CD14-positive monocyte (primary cell): ENCODE measurements around the gene ARFGEF2. TPM values are rescaled to one million over a fixed set of nuclear protein-coding genes. Genes with fewer than 3 reads are reported as not detected.

Source experiments
- DNase-seq, 3 donors: peaks; one replicate each; pipeline ENCODE4 v3.0.0-alpha.2; 2011 to 2022
- H2AFZ ChIP-seq: 2 replicates; pipeline ENCODE4 v1.6.0; 2012; ENCODE audit warnings: mild to moderate bottlenecking, low read depth, low read length, inconsistent platforms; ENCODE audit not compliant: insufficient read depth, poor library complexity, severe bottlenecking
- H3K27ac ChIP-seq, 2 donors: 1 replicate in 1 of 2; 2 replicates in 1 of 2; pipeline ENCODE4 v1.5.1; 2012 to 2013; ENCODE audit warnings: low read length in 2 of 2, control low read depth in 1 of 2, inconsistent platforms in 1 of 2, low read depth in 1 of 2, mild to moderate bottlenecking in 1 of 2
- H3K27me3 ChIP-seq, 2 donors: one replicate each; pipeline versions ENCODE4 v1.6.0 to v1.6.1; 2011 to 2013; ENCODE audit warnings: low read length in 2 of 2; ENCODE audit not compliant: control insufficient read depth in 2 of 2, insufficient read depth in 2 of 2
- H3K36me3 ChIP-seq, 2 donors: replicated peaks in 1 of 2; 1 replicate in 1 of 2; 2 replicates in 1 of 2; pipeline versions ENCODE4 v1.5.1 to v1.6.1; 2012 to 2013; ENCODE audit warnings: low read length in 2 of 2, control low read depth in 1 of 2, inconsistent platforms in 1 of 2, mild to moderate bottlenecking in 1 of 2; ENCODE audit not compliant: insufficient read depth in 2 of 2, control insufficient read depth in 1 of 2
- H3K4me1 ChIP-seq, 2 donors: 1 replicate in 1 of 2; 2 replicates in 1 of 2; pipeline versions ENCODE4 v1.5.1 to v1.6.1; 2012 to 2013; ENCODE audit warnings: low read length in 2 of 2, control low read depth in 1 of 2, inconsistent platforms in 1 of 2, mild to moderate bottlenecking in 1 of 2, moderate library complexity in 1 of 2; ENCODE audit not compliant: insufficient read depth in 2 of 2, control insufficient read depth in 1 of 2
- H3K4me2 ChIP-seq: replicated peaks from 2 replicates; pipeline ENCODE3; 2012; ENCODE audit warnings: low read length, moderate library complexity, mild to moderate bottlenecking; ENCODE audit not compliant: poor library complexity, severe bottlenecking; ENCODE audit errors: extremely low read depth
- H3K4me3 ChIP-seq, 3 experiments: fragments of 200-600 bp in 1 of 3; sonication (generic) in 1 of 3; replicated peaks in 1 of 3; 1 replicate in 2 of 3; 2 replicates in 1 of 3; pipeline ENCODE4 v1.5.1; 2011 to 2013; ENCODE audit warnings: low read length in 3 of 3, mild to moderate bottlenecking in 3 of 3, control low read depth in 2 of 3, low read depth in 2 of 3, inconsistent platforms in 1 of 3, moderate library complexity in 1 of 3
- H3K79me2 ChIP-seq: 2 replicates; pipeline ENCODE4 v1.6.0; 2012; ENCODE audit warnings: mild to moderate bottlenecking, control low read depth, inconsistent platforms, low read length, moderate library complexity; ENCODE audit not compliant: insufficient read depth
- H3K9ac ChIP-seq: 2 replicates; pipeline ENCODE4 v1.6.0; 2017; ENCODE audit warnings: low read length, mild to moderate bottlenecking; ENCODE audit not compliant: insufficient read depth, poor library complexity, severe bottlenecking
- H3K9me3 ChIP-seq, 2 donors: replicated peaks in 1 of 2; 1 replicate in 1 of 2; 2 replicates in 1 of 2; pipeline versions ENCODE4 v1.5.1 to v1.6.1; 2012 to 2013; ENCODE audit warnings: low read length in 2 of 2, control low read depth in 1 of 2; ENCODE audit not compliant: control insufficient read depth in 1 of 2, insufficient read depth in 1 of 2
- H4K20me1 ChIP-seq: 2 replicates; pipeline ENCODE4 v1.6.0; 2012; ENCODE audit warnings: mild to moderate bottlenecking, low read length, control low read depth, moderate library complexity; ENCODE audit not compliant: insufficient read depth
- H3K27ac Mint-ChIP-seq, 7 donors: one replicate each; pipeline ENCODE4 v1.8.0; 2020; ENCODE audit warnings: mild to moderate bottlenecking in 7 of 7, mixed read lengths in 7 of 7, moderate library complexity in 6 of 7, inconsistent platforms in 2 of 7
- H3K27me3 Mint-ChIP-seq, 3 donors: one replicate each; pipeline ENCODE4 v1.8.0; 2021 to 2022; ENCODE audit warnings: low read depth in 3 of 3, mild to moderate bottlenecking in 3 of 3, mixed read lengths in 3 of 3, moderate library complexity in 3 of 3, inconsistent platforms in 1 of 3
- H3K36me3 Mint-ChIP-seq, 2 donors: one replicate each; pipeline ENCODE4 v1.8.0; 2020; ENCODE audit warnings: mixed read lengths in 2 of 2, inconsistent platforms in 1 of 2, mild to moderate bottlenecking in 1 of 2
- H3K4me1 Mint-ChIP-seq: one replicate; pipeline ENCODE4 v1.8.0; 2020; ENCODE audit warnings: mild to moderate bottlenecking, mixed read lengths
- H3K4me3 Mint-ChIP-seq, 2 donors: one replicate each; pipeline ENCODE4 v1.8.0; 2020; ENCODE audit warnings: mild to moderate bottlenecking in 2 of 2, mixed read lengths in 2 of 2, moderate library complexity in 1 of 2
- H3K9me3 Mint-ChIP-seq, 7 donors: one replicate each; pipeline ENCODE4 v1.8.0; 2020 to 2022; ENCODE audit warnings: mixed read lengths in 7 of 7, mild to moderate bottlenecking in 6 of 7, moderate library complexity in 6 of 7, inconsistent platforms in 2 of 7
- WGBS: methylation state at CpG from one replicate; pipeline ENCODE4 v1.1.5; 2013; ENCODE audit warnings: missing lambda C conversion rate; ENCODE audit not compliant: insufficient coverage; 5-methylcytosine and 5-hydroxymethylcytosine counted together
- intact Hi-C, 2 donors: fragments of 100-400 bp; cut with micrococcal nuclease; formaldehyde crosslinking; loops; one replicate each; pipeline versions ENCODE4 v1.15.0 to v1.15.1; 2023
- polyA plus RNA-seq, 3 donors: library from polyadenylated mRNA; depleted of rRNA in 1 of 3; unstranded in 2 of 3; stranded (reverse) in 1 of 3; fragments of 300-500 nt in 2 of 3; fragments of >200 nt in 1 of 3; fragmentation: Illumina TruSeq in 2 of 3; gene quantifications; 1 replicate in 2 of 3; 2 replicates in 1 of 3; pipeline ENCODE4 v1.2.3, GENCODE V29; 2012 to 2021
- TF ChIP-seq, protein P1 (sequence below): fragments of 200-600 bp; IDR thresholded peaks from one replicate; pipeline ENCODE4 v1.8.0; 2022; ENCODE audit warnings: antibody characterized with exemption, mild to moderate bottlenecking

Gene ARFGEF2
- polyA plus RNA-seq, 3 donors, result 4.6 to 10.9 (median 5.5) TPM

DNA sequence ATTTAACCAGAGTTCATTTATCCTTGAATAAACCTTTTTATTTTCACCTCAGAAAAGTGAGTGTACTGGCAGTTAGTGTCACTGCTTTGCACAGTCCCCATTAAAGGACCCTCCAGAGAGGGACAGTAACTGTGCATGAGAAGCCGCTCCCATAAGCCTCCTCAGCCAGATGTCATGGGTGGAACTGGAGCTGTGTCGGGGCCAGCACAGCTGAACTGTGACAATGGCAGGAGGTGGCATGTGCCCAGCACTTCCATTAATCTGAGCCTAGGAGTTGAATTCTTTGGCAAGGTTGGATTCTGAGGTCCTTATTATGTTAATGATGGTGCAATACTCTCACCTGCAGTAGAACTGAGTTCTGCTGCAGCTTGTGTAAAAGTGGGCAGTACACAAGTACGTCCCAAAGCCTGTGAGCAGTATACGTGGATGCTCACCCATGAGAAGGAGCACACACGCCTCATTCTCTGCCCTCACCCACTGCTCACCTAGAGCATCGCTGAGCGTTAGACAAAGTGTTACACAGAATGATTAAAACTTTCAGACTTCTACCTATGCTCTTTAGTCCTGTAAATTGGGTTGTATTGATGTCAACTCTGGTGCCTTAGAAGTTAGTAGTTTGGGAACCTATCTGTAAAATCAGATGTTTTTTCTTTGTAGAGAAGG, 112.7 kb downstream of the ARFGEF2 start:
- H3K27ac ChIP-seq, result no peak overlapping the region
- H3K36me3 ChIP-seq, result peaks cover 40 to 66% of the 10 kb centered on the region in 2 donors
- H3K9me3 ChIP-seq, result no peaks in the 10 kb centered on the region
- peaks cover 0 to 2% (median 0%) of the 10 kb centered on the region in 3 donors for H3K27me3 Mint-ChIP-seq
- no peak overlapping the region for H3K4me2 ChIP-seq
- no peak overlapping the region for H3K9ac ChIP-seq
- peaks cover 24% of the 10 kb centered on the region in 2 donors for H3K4me1 ChIP-seq
- no peaks in the 10 kb centered on the region for H3K9me3 Mint-ChIP-seq
- 100% methylated on average over 4 of the region's 7 CpGs for WGBS
- no peak overlapping the region for H3K4me3 ChIP-seq
- no peak overlapping the region for H2AFZ ChIP-seq
- no peak overlapping the region for H3K27ac Mint-ChIP-seq
- no peaks in the 10 kb centered on the region for H4K20me1 ChIP-seq
- no peaks in the 10 kb centered on the region for H3K79me2 ChIP-seq
- peaks cover 23% of the 10 kb centered on the region for H3K4me1 Mint-ChIP-seq
- DNase-seq, result no peak
- no peaks in the 10 kb centered on the region for H3K27me3 ChIP-seq
- peaks cover 48 to 63% of the 10 kb centered on the region in 2 donors for H3K36me3 Mint-ChIP-seq
- intact Hi-C loops, result no loop called here
- TF ChIP-seq, protein P1, sequence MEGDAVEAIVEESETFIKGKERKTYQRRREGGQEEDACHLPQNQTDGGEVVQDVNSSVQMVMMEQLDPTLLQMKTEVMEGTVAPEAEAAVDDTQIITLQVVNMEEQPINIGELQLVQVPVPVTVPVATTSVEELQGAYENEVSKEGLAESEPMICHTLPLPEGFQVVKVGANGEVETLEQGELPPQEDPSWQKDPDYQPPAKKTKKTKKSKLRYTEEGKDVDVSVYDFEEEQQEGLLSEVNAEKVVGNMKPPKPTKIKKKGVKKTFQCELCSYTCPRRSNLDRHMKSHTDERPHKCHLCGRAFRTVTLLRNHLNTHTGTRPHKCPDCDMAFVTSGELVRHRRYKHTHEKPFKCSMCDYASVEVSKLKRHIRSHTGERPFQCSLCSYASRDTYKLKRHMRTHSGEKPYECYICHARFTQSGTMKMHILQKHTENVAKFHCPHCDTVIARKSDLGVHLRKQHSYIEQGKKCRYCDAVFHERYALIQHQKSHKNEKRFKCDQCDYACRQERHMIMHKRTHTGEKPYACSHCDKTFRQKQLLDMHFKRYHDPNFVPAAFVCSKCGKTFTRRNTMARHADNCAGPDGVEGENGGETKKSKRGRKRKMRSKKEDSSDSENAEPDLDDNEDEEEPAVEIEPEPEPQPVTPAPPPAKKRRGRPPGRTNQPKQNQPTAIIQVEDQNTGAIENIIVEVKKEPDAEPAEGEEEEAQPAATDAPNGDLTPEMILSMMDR, result no peak
- H3K4me3 Mint-ChIP-seq, result no peak overlapping the region

DNA sequence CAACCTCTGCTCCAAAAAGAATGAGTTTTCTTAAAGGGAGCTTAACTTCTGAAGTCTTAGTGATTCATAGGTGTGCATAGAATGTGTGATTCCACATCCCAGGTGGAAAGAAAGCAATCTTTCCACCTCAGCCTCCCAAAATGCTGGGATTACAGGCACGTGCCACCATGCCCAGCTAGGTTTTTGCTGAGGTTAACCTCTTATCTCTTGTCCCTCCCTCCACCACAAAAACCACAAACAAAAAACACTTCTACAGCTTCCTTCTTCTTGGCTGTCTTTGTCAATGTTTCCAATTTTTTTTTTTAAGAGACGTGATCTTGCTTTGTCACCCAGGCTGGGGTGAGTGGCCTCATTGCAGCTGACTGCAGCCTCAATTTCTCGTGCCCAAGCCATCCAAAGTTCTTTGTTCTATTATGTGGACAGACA, 116.5 kb downstream of the ARFGEF2 start:
- Histone ChIP-seq H3K4me2 (peak overlapping the region; percentile 51), H4K20me1 (no peaks in the 10 kb centered on the region), H3K4me3 (peak overlapping the region in 1 of 3 experiments; percentile 53), H3K4me1 (peaks cover 26 to 29% of the 10 kb centered on the region in 2 donors), H3K36me3 (peaks cover 21 to 33% of the 10 kb centered on the region in 2 donors), H3K27ac (peak overlapping the region; percentile 47 to 73), H3K9me3 (no peaks in the 10 kb centered on the region), H3K79me2 (no peaks in the 10 kb centered on the region), H3K9ac (peak overlapping the region; percentile 11), H2AFZ (peak overlapping the region; percentile 1), H3K27me3 (no peaks in the 10 kb centered on the region)
- DNase-seq, result peak; percentile 53 to 58 (median 54)
- 0% methylated on average over 3 of the region's 3 CpGs for WGBS
- intact Hi-C loops, result no loop called here
- TF ChIP-seq, protein P1, result no peak
- H3K27me3 Mint-ChIP-seq, result peaks cover 0 to 2% (median 1%) of the 10 kb centered on the region in 3 donors
- H3K4me3 Mint-ChIP-seq, result peak overlapping the region; percentile 53 to 73
- H3K36me3 Mint-ChIP-seq, result peaks cover 33 to 36% of the 10 kb centered on the region in 2 donors
- H3K27ac Mint-ChIP-seq, result peak overlapping the region; percentile 64 to 93 (median 88)
- peaks cover 28% of the 10 kb centered on the region for H3K4me1 Mint-ChIP-seq
- no peaks in the 10 kb centered on the region for H3K9me3 Mint-ChIP-seq
